ENCODE measurements around the gene ARHGAP33. TPM values are rescaled to one million over a fixed set of nuclear protein-coding genes. Genes with fewer than 3 reads are reported as not detected.

ARHGAP33 gene
- total and polyA plus RNA-seq, 2 donors from 2014 or later: 5.6 to 18.5 TPM

DNA sequence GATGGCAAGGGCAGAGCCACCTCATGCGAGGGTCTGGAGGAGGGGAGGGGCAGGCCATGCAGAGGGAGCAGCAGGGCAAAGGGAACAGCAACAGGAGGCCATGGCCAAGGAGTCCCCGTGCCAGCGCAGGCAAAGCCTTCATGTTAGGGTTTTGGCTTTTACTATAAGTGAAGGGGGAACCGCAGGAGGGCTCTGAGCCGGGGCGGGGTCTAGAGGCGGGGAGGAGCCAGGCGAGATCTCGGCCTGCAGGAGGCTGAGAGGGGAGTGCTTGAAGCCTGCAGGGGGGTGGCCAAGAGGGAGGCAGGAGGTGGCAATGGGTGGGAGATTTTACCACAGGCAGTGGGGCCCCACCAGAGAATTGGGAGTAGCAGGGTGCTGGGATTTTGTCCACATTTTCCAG is 6.3 kb downstream of the ARHGAP33 start:
- Histone ChIP-seq H3K4me1 (ENCODE audit: control insufficient read depth in 2 of 3, insufficient read depth in 2 of 3, low read depth in 1 of 3, low read length in 3 of 3) (no peaks in the 10 kb centered on the region), H3K4me3 (ENCODE audit: low read length in 3 of 3) (no peak overlapping the region), H3K36me3 (ENCODE audit: control insufficient read depth in 2 of 3, insufficient read depth in 3 of 3, low read length in 3 of 3) (no peaks in the 10 kb centered on the region), H3K9me3 (ENCODE audit: control insufficient read depth in 2 of 3, insufficient read depth in 1 of 3, low read length in 3 of 3) (no peaks in the 10 kb centered on the region), H3K27me3 (ENCODE audit: control insufficient read depth, insufficient read depth, low read length) (no peaks in the 10 kb centered on the region), H3K9ac (ENCODE audit: low read length in 3 of 3) (no peak overlapping the region), H3K27ac (ENCODE audit: low read depth in 2 of 2, low read length in 2 of 2) (no peak overlapping the region)
- DNase-seq (no peak), FAIRE-seq (no peak)
- TF ChIP-seq, protein P1, sequence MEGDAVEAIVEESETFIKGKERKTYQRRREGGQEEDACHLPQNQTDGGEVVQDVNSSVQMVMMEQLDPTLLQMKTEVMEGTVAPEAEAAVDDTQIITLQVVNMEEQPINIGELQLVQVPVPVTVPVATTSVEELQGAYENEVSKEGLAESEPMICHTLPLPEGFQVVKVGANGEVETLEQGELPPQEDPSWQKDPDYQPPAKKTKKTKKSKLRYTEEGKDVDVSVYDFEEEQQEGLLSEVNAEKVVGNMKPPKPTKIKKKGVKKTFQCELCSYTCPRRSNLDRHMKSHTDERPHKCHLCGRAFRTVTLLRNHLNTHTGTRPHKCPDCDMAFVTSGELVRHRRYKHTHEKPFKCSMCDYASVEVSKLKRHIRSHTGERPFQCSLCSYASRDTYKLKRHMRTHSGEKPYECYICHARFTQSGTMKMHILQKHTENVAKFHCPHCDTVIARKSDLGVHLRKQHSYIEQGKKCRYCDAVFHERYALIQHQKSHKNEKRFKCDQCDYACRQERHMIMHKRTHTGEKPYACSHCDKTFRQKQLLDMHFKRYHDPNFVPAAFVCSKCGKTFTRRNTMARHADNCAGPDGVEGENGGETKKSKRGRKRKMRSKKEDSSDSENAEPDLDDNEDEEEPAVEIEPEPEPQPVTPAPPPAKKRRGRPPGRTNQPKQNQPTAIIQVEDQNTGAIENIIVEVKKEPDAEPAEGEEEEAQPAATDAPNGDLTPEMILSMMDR (IDR thresholded peaks at IDR 0.05; ENCODE audit: borderline replicate concordance, extremely low read depth, insufficient read depth): no peak
- intact Hi-C loops (cut with DNase I): no loop called here

DNA sequence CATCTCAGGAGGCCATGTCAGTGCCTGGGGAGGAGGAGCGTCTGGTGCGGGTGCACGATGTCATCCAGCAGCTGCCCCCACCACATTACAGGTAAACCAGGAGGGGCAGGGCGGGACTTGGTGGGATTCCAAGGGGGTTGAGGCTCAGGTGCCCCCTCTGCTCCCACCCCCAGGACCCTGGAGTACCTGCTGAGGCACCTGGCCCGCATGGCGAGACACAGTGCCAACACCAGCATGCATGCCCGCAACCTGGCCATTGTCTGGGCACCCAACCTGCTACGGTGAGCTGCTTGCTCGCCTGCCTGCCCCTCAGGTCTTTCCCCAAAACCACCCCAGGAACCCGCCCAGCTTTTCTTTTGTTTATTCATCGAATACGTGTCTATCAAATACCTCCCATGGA is 7.2 kb downstream of the ARHGAP33 start:
- TF ChIP-seq, protein P1 (IDR thresholded peaks at IDR 0.05; ENCODE audit: borderline replicate concordance, extremely low read depth, insufficient read depth): no peak
- no peak overlapping the region for H3K9ac ChIP-seq (ENCODE audit: low read length in 3 of 3)
- H3K27me3 ChIP-seq (ENCODE audit: control insufficient read depth, insufficient read depth, low read length): no peaks in the 10 kb centered on the region
- no peak overlapping the region for H3K4me3 ChIP-seq (ENCODE audit: low read length in 3 of 3)
- DNase-seq (no peak), FAIRE-seq (no peak)
- no peaks in the 10 kb centered on the region for H3K9me3 ChIP-seq (ENCODE audit: control insufficient read depth in 2 of 3, insufficient read depth in 1 of 3, low read length in 3 of 3)
- H3K36me3 ChIP-seq (ENCODE audit: control insufficient read depth in 2 of 3, insufficient read depth in 3 of 3, low read length in 3 of 3): no peaks in the 10 kb centered on the region
- intact Hi-C loops (cut with DNase I): no loop called here
- H3K27ac ChIP-seq (ENCODE audit: low read depth in 2 of 2, low read length in 2 of 2): no peak overlapping the region
- H3K4me1 ChIP-seq (ENCODE audit: control insufficient read depth in 2 of 3, insufficient read depth in 2 of 3, low read depth in 1 of 3, low read length in 3 of 3): no peaks in the 10 kb centered on the region

DNA sequence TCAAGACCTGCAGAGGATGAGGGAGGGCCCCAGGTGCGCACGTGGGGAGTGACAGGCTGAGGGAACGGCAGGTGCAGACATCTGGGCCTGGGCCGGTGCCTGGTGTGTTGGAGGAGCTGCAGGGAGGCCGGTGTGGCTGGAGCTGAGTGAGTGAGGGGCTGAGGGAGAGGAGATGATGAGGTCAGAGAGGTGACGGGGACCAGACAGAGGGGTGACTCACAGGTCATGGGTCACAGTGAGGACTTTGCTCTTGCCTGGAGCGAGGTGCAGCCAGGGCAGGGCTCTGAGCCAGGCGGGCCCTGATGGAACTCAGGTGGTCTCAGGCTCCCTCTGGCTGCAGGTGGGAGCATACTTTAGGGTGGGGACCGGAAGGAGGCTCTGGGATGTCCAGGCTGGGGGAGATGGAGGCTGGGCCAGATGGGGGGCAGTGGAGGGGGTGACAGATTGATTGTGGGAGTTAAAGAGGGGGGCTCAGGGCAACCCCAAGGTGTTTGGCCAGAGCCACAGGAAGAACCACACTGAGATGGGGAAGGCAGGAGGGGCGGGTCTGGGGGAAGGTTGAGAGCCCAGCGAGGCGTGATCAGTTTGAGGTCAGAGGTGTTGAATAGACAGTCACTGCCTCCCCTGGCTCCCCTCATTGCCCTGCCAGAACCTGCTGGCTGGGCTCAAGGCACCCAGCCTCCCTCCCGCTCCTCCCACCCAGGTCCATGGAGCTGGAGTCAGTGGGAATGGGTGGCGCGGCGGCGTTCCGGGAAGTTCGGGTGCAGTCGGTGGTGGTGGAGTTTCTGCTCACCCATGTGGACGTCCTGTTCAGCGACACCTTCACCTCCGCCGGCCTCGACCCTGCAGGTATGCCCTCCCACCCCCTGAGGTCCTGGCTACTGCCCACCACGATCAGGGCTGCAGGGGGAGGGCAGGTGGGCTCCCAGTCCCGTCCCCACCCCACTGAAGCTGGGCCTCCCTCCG is 8.4 kb downstream of the ARHGAP33 start:
- Histone ChIP-seq H3K4me1 (ENCODE audit: control insufficient read depth in 2 of 3, insufficient read depth in 2 of 3, low read depth in 1 of 3, low read length in 3 of 3) (no peaks in the 10 kb centered on the region), H3K27ac (ENCODE audit: low read depth in 2 of 2, low read length in 2 of 2) (no peak overlapping the region), H3K36me3 (ENCODE audit: control insufficient read depth in 2 of 3, insufficient read depth in 3 of 3, low read length in 3 of 3) (no peaks in the 10 kb centered on the region), H3K9ac (ENCODE audit: low read length in 3 of 3) (no peak overlapping the region), H3K4me3 (ENCODE audit: low read length in 3 of 3) (no peak overlapping the region), H3K9me3 (ENCODE audit: control insufficient read depth in 2 of 3, insufficient read depth in 1 of 3, low read length in 3 of 3) (no peaks in the 10 kb centered on the region), H3K27me3 (ENCODE audit: control insufficient read depth, insufficient read depth, low read length) (no peaks in the 10 kb centered on the region)
- FAIRE-seq: no peak
- peak in 1 of 5 donors; percentile 52 for DNase-seq
- TF ChIP-seq, protein P1 (IDR thresholded peaks at IDR 0.05; ENCODE audit: borderline replicate concordance, extremely low read depth, insufficient read depth): no peak
- intact Hi-C loops (cut with DNase I): no loop called here

Data from kidney (tissue), 14 donors.